GM12874 (cell line): ENCODE data around the gene RAB27B.

ENCODE experiments used
- TF ChIP-seq, protein P1 (sequence below): IDR thresholded peaks from 2 replicates; pipeline ENCODE4 v1.5.1; 2011; ENCODE audit warnings: low read depth, mild to moderate bottlenecking, control low read depth, low read length, moderate library complexity; ENCODE audit not compliant: insufficient read depth

RAB27B gene, protein sequence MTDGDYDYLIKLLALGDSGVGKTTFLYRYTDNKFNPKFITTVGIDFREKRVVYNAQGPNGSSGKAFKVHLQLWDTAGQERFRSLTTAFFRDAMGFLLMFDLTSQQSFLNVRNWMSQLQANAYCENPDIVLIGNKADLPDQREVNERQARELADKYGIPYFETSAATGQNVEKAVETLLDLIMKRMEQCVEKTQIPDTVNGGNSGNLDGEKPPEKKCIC

DNA sequence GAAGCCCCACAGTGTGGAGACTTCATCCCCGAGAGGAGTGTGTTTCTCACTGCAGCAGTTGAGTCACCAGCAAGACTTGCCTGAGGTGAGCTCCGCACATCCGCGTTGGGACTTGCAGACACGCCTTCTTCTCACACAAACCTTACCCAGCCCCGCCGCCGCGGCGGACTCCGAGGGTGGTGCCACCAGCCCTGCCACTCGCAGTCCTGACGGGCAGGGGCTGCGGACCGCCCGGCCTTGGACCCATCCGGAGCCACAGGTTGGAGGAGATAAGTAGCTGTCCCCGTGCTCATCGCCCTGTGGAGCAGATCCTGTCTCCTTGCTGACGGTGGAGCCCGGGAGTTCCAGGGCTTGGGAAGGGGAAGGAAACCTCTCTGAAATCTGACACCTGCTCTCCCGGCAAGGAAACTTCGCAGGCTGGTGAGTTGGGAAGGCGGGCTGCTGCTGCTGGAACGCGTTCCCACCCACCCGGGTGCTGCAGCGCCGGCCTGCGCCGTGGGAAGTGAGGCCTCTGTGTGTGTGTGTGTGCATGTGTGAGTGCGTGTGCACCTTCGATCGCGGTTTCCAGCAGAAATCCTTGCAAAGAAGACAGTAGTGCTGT is at the start of gene RAB27B:
TSS of gene RAB27B (plus strand) at position 197 of the 601 bp plus-strand sequence. CDS start 49,109 bp downstream, outside the sequence.
- TF ChIP-seq, protein P1, sequence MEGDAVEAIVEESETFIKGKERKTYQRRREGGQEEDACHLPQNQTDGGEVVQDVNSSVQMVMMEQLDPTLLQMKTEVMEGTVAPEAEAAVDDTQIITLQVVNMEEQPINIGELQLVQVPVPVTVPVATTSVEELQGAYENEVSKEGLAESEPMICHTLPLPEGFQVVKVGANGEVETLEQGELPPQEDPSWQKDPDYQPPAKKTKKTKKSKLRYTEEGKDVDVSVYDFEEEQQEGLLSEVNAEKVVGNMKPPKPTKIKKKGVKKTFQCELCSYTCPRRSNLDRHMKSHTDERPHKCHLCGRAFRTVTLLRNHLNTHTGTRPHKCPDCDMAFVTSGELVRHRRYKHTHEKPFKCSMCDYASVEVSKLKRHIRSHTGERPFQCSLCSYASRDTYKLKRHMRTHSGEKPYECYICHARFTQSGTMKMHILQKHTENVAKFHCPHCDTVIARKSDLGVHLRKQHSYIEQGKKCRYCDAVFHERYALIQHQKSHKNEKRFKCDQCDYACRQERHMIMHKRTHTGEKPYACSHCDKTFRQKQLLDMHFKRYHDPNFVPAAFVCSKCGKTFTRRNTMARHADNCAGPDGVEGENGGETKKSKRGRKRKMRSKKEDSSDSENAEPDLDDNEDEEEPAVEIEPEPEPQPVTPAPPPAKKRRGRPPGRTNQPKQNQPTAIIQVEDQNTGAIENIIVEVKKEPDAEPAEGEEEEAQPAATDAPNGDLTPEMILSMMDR = no peak

DNA sequence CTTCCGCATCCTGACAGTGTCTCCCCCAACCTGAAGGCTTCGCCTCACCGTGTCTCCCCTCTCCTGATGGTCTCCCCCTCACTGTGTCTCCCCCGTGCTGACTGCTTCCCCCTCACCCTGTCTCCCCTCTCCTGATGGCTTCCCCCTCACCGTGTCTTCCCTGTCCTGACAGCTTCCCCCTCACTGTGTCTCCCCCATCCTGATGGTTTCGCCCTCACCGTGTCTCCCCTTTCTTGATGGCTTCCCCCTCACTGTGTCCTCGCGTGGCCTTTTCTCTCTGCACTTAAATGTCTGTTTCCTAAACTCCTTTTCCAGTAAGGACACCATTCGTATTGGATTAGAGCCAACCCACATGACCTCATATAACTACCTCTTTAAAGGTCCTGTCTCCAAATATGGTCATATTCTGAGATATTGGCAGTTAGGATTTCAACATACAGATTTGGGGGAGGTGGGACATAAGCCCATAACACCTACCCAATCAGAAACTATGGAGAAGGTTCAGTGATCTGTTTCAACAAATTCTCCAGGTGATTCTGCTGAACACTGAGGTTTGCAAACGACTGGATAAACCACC is 47.9 kb upstream of the RAB27B start:
- TF ChIP-seq, protein P1 = no peak

DNA sequence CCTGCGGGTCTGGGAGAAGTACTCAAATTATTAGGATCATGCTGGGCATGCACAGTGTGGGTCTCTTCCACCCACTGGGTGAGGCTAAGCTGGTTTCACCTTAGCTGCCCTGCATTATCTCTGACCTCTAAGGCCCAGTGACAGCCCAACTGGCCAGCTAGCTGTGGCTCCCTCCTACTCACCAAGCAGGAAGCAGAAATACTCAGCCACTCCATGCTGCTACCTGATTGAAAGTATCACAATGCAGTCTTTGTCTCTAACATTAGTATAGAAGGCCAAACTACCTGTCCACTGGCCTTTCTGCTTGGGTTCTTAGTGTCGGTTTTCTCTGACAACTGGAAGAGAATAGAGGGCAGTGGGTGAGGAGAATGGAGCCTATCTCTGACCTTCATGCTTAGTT is 47.3 kb upstream of the RAB27B start:
- TF ChIP-seq, protein P1 = no peak

DNA sequence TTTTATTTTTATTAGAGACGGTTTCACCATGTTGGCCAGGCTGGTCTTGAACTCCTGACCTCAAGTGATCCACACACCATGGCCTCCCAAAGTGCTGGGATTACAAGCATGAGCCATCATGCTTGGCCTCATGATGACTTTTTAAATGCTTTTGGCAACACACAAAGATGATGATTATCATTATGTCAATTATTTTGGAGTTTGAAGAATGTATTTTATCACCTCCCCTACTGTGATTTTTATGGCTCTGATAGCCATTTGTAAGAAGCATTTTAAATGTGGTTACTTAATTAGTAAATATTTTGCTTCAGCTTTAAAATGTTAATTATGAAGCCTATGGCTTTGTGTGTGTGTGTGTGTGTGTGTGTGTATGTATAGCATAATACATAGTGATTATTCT is 45.1 kb upstream of the RAB27B start:
- TF ChIP-seq, protein P1 = no peak

DNA sequence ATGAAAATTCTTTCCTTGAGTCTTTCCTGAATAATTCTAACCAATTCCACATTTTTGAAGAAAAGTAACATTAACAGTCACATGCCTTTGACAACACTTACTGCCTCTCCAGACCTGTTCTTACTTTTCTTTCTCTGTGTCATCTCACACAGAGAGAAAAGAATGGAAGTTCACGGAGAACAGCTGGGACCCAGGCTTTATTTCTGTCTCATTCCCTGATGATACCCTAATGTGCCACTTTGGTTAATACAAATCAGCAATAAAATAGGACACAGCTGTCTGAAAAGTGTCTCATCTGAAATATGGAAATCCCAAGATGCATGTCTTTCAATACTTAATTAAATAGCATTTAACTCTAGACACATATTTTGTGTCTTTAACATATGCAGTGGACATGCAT is 42.1 kb upstream of the RAB27B start:
- TF ChIP-seq, protein P1 = no peak

DNA sequence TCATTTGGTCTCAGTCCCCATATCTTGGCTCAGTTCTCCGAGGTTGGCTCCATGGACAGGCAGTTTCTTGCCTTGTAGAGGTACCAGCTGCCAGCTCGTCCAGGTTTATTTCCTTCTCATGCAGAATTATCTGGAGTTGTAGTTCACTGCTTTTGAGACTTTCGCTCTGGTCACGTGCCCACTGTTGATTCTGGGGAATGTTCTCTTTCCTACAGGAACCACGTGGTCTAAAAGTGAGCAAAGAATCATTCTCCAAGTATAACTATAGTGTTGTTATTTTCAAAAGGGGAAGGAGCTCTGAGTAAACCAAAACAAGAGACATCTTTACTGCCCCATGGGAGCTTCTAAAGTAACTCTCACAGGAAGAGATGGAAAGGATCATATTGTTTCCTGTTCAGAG is 41.2 kb upstream of the RAB27B start:
- TF ChIP-seq, protein P1 = no peak

DNA sequence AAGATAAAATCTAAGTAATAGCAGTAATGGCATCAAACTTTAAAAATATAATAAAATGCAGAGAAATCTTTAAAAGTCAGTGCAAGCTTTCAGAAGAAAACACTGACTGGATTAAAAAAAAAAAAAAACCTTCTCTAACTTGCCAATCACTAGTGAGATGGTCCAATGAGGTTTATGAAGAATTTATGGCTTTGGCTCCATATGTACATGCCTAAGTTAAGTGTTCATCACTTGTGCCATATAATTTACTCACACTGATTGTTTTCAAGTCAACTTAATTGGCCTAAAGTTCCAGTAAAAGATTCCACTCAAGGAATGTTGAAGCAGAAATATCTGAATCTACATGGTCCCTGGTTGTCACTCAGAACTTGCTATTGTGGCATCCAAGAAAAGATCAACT is 40.7 kb upstream of the RAB27B start:
- TF ChIP-seq, protein P1 = no peak
